Hepatocyte (in vitro differentiated cells): Measurements from ENCODE around the gene MYL5. TPM values are rescaled to one million over a fixed set of nuclear protein-coding genes. Genes with fewer than 3 reads are reported as not detected.

Experiments used
- DNase-seq: peaks from one replicate; pipeline ENCODE4 v3.0.0-alpha.2; 2016; ENCODE audit warnings: low spot score
- H2AFZ ChIP-seq: fragments of 200-600 bp; sonication (generic); 2 replicates; pipeline ENCODE4 v1.6.0; 2016; ENCODE audit warnings: antibody characterized with exemption, mild to moderate bottlenecking
- H3K27ac ChIP-seq: fragments of 200-600 bp; sonication (generic); 2 replicates; pipeline ENCODE4 v1.5.1; 2016; ENCODE audit warnings: mild to moderate bottlenecking
- H3K27me3 ChIP-seq: fragments of 200-600 bp; sonication (generic); 2 replicates; pipeline ENCODE4 v1.6.1; 2016
- H3K36me3 ChIP-seq: fragments of 200-600 bp; sonication (generic); replicated peaks from 2 replicates; pipeline ENCODE4 v1.5.1; 2016; ENCODE audit warnings: low read depth; ENCODE audit not compliant: insufficient read depth
- H3K4me1 ChIP-seq: fragments of 200-600 bp; sonication (generic); 2 replicates; pipeline ENCODE4 v1.5.1; 2016; ENCODE audit warnings: mild to moderate bottlenecking, moderate library complexity; ENCODE audit not compliant: insufficient read depth
- H3K4me2 ChIP-seq: fragments of 200-600 bp; sonication (generic); 2 replicates; pipeline ENCODE4 v1.6.0; 2016
- H3K4me3 ChIP-seq: fragments of 200-600 bp; sonication (generic); 2 replicates; pipeline ENCODE4 v1.5.1; 2016; ENCODE audit warnings: mild to moderate bottlenecking
- H3K79me2 ChIP-seq: fragments of 200-600 bp; sonication (generic); 2 replicates; pipeline ENCODE4 v1.6.0; 2017; ENCODE audit warnings: mild to moderate bottlenecking
- H3K9me2 ChIP-seq: fragments of 200-600 bp; sonication (generic); replicated peaks from 2 replicates; pipeline ENCODE4 v1.6.0; 2017; ENCODE audit warnings: mild to moderate bottlenecking; ENCODE audit not compliant: insufficient read depth
- H3K9me3 ChIP-seq: fragments of 200-600 bp; sonication (generic); 2 replicates; pipeline ENCODE4 v1.5.1; 2016; ENCODE audit warnings: low read depth, mild to moderate bottlenecking
- H4K20me1 ChIP-seq: fragments of 200-600 bp; sonication (generic); 2 replicates; pipeline ENCODE4 v1.6.0; 2016; ENCODE audit warnings: mild to moderate bottlenecking; ENCODE audit not compliant: insufficient read depth, poor library complexity, severe bottlenecking
- EZH2 ChIP-seq: fragments of 200-600 bp; sonication (generic); IDR thresholded peaks from 2 replicates; pipeline ENCODE4 v1.6.1; 2016; ENCODE audit warnings: antibody characterized with exemption, mild to moderate bottlenecking, borderline replicate concordance
- EZH2phosphoT487 ChIP-seq: fragments of 200-600 bp; sonication (generic); IDR thresholded peaks from one replicate; pipeline ENCODE4 v1.6.1; 2018; ENCODE audit warnings: antibody characterized with exemption, mild to moderate bottlenecking, low read depth, moderate library complexity; ENCODE audit not compliant: unreplicated experiment, severe bottlenecking
- WGBS: methylation state at CpG from one replicate; pipeline ENCODE4 v1.1.6; 2016; ENCODE audit warnings: low lambda C conversion rate; ENCODE audit errors: missing lambda C conversion rate; 5-methylcytosine and 5-hydroxymethylcytosine counted together
- polyA plus RNA-seq: library from polyadenylated mRNA; unstranded; fragments of >200 nt; fragmentation: Nextera tagmentation; extraction: Ambion mirVana; gene quantifications from 2 replicates; pipeline ENCODE4 v1.2.1, GENCODE V29; 2016
- total RNA-seq: library from RNA; depleted of rRNA; stranded (reverse); fragments of >200 nt; gene quantifications from 2 replicates; pipeline ENCODE4 v1.2.3, GENCODE V29; 2014
- TF ChIP-seq, protein P1 (sequence below): fragments of 200-600 bp; sonication (generic); IDR thresholded peaks from 2 replicates; pipeline ENCODE4 v1.5.1; 2016; ENCODE audit warnings: antibody characterized with exemption, mild to moderate bottlenecking; ENCODE audit not compliant: poor library complexity

The MYL5 gene
- total and polyA plus RNA-seq, 2 experiments from 2014 or later, result 12.6 to 25.1 TPM

DNA sequence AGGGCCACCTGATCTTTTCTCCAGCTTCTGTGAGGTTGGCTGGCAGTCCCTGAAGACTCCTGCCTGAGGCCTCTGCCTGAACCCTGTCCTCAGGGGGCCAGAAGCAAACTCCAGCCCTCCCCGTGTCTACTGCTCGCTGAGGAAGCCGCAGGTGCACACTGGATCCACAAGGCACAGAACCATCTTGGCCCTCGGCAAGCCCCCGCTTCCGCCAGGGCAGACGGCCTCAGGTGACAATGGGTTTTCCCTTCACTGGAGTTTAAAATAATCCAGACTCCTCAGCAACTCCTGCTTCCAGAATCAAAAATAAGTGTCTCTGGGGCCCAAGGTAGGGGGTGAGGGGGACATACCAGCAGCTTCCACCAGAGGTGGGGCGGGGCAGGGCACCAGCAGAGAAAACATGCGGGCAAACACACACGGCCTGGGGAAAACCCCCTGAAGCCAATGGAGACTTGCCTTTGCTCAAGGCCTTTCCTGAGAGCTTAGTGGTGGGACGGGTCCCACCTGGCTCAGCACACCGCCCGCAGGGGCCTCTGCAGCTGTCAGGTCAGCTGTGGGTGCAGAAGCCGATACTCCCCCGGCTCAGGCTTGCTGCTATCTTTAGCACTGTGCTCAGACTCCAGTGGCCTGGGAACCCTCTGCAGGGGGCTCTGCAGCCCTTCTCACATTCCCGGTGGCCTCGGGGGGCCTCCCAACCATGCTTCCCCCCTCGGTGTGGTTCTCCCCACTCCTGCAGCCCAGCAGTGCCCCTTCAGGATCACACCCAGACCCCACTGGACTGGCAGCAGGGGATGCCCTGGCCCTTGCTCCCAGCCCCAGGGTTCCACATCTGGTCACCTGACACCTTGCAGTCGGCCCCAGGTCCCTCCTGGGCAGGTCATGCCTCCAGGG lies 1.9 kb downstream of the MYL5 start:
- H3K79me2 ChIP-seq, result peaks cover 25% of the 10 kb centered on the region
- no peak for TF ChIP-seq EZH2
- TF ChIP-seq EZH2phosphoT487, result no peak
- TF ChIP-seq, protein P1, sequence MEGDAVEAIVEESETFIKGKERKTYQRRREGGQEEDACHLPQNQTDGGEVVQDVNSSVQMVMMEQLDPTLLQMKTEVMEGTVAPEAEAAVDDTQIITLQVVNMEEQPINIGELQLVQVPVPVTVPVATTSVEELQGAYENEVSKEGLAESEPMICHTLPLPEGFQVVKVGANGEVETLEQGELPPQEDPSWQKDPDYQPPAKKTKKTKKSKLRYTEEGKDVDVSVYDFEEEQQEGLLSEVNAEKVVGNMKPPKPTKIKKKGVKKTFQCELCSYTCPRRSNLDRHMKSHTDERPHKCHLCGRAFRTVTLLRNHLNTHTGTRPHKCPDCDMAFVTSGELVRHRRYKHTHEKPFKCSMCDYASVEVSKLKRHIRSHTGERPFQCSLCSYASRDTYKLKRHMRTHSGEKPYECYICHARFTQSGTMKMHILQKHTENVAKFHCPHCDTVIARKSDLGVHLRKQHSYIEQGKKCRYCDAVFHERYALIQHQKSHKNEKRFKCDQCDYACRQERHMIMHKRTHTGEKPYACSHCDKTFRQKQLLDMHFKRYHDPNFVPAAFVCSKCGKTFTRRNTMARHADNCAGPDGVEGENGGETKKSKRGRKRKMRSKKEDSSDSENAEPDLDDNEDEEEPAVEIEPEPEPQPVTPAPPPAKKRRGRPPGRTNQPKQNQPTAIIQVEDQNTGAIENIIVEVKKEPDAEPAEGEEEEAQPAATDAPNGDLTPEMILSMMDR, result no peak
- WGBS, result 80% methylated on average over 19 of the region's 19 CpGs
- no peaks in the 10 kb centered on the region for H3K36me3 ChIP-seq
- H3K27ac ChIP-seq, result no peak overlapping the region
- no peaks in the 10 kb centered on the region for H3K9me3 ChIP-seq
- H2AFZ ChIP-seq, result no peak overlapping the region
- H3K27me3 ChIP-seq, result no peaks in the 10 kb centered on the region
- DNase-seq, result no peak
- peaks cover 25% of the 10 kb centered on the region for H3K4me1 ChIP-seq
- H3K4me2 ChIP-seq, result peak overlapping the region; percentile 100
- H3K9me2 ChIP-seq, result no peaks in the 10 kb centered on the region
- no peak overlapping the region for H3K4me3 ChIP-seq
- H4K20me1 ChIP-seq, result no peaks in the 10 kb centered on the region

DNA sequence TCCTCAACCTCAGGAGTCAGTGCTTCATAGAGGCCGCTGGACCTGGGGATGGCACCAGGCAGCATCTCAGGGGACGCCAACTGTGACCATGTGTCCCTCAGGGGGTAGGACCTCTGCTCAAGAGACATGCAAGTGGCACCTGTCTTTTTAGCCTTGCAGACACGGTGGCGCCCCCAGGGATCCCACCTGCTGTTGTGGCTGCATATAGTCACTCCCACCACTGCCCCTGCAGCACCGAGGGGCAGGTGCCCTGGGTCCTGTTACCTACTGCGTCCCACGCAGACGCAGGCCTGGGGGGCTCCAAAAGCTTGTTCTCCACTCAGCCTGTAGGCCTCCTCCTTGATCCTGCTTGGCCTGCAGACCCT lies 2.5 kb downstream of the MYL5 start:
- H3K79me2 ChIP-seq, result peaks cover 25% of the 10 kb centered on the region
- no peak for TF ChIP-seq EZH2phosphoT487
- no peak for TF ChIP-seq EZH2
- H3K27ac ChIP-seq, result no peak overlapping the region
- peaks cover 25% of the 10 kb centered on the region for H3K4me1 ChIP-seq
- no peak for DNase-seq
- H4K20me1 ChIP-seq, result no peaks in the 10 kb centered on the region
- WGBS, result 92% methylated on average over 8 of the region's 8 CpGs
- H3K36me3 ChIP-seq, result no peaks in the 10 kb centered on the region
- H3K4me3 ChIP-seq, result no peak overlapping the region
- no peak overlapping the region for H2AFZ ChIP-seq
- H3K9me3 ChIP-seq, result no peaks in the 10 kb centered on the region
- no peaks in the 10 kb centered on the region for H3K27me3 ChIP-seq
- H3K9me2 ChIP-seq, result no peaks in the 10 kb centered on the region
- H3K4me2 ChIP-seq, result no peak overlapping the region

DNA sequence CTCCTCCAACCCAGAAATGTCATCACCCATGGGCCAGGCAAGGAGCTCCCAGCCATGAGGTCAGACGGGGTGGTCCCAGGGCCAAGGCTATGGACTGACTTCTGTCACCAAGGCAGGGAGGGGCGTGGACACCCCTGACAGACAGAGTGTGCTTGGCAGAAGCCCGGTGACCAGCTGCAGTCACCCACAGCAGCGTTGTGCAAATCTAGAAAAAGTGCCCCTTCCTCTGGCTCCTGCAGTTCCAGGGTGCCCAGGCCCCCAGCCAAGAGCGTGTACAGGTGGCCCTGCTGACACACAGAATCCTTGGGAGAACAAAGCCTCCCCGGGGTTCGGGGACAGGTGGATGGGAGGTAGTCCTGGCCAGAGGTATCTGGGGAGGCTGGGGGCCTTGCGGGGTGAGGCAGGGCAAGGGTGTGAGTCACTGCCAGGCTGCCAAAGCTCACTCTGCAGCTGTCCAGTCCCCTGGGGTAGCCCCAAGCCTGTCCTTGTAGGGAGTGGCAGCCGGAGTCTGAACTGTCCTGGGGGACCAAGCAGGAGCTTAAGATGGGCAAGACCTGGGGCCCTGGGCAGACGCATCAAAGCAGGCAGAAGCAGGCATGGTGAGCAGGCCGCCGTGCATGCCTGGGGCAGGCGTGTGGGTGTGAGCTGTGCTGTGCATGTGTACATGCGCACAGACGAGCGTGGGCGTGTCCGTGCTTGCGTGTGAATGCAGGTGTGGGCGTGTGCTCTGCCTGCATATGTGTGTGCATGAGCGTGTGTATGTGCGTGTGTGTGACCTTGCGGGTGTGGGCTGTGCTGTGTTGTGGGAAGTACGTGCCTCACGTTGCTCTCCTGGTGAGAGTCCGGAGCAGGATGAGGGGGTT lies 3.3 kb downstream of the MYL5 start:
- H3K9me3 ChIP-seq, result no peaks in the 10 kb centered on the region
- H3K27me3 ChIP-seq, result no peaks in the 10 kb centered on the region
- no peaks in the 10 kb centered on the region for H3K9me2 ChIP-seq
- H4K20me1 ChIP-seq, result no peaks in the 10 kb centered on the region
- WGBS, result 87% methylated on average over 25 of the region's 26 CpGs
- H3K79me2 ChIP-seq, result peaks cover 23% of the 10 kb centered on the region
- no peak overlapping the region for H3K27ac ChIP-seq
- no peak for DNase-seq
- H3K36me3 ChIP-seq, result no peaks in the 10 kb centered on the region
- H3K4me2 ChIP-seq, result no peak overlapping the region
- H3K4me3 ChIP-seq, result no peak overlapping the region
- peaks cover 24% of the 10 kb centered on the region for H3K4me1 ChIP-seq
- TF ChIP-seq EZH2phosphoT487 (no peak), EZH2 (no peak)
- TF ChIP-seq, protein P1, result no peak
- no peak overlapping the region for H2AFZ ChIP-seq
